Thyroid gland (tissue), 4 donors: ENCODE data around the gene PCK2.

Experiments used
- POLR2A ChIP-seq, 2 donors: fragments of 450-650 bp; IDR thresholded peaks; one replicate each; pipeline ENCODE4 v1.6.1; 2017; ENCODE audit warnings: antibody characterized with exemption in 2 of 2, mild to moderate bottlenecking in 2 of 2, moderate library complexity in 1 of 2
- TF ChIP-seq, protein P1 (sequence below), 6 experiments: fragments of 200-600 bp in 3 of 6; fragments of 450-650 bp in 3 of 6; sonication (generic) in 3 of 6; IDR thresholded peaks; one replicate each; pipeline ENCODE4 v1.5.1; 2016 to 2019; ENCODE audit warnings: antibody characterized with exemption in 6 of 6, mild to moderate bottlenecking in 2 of 6, inconsistent platforms in 1 of 6, moderate library complexity in 1 of 6

DNA sequence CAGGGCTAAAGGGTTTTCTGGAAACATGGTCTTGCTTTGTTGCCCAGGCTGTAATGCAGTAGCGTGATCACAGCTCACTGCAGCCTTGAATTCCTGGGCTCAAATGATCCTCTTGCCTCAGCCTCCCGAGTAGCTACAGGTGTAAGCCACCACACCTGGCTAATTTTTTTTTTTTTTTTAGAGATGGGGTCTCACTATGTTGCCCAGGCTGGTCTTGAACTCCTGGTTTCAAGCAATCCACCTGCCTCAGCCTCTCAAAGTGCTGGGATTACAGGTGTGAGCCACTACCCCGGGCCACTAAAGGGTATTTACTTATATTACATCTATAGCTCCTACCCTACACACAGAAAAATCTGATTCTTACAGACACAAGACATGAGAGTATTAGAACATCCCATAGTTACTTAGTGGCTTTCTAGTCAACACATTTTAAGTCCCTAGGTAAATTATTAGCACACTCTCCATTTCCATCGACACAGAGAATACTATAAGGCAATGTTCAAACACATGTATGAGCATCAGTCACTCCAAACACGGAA, 14.3 kb downstream of the PCK2 start:
- TF ChIP-seq, protein P1, sequence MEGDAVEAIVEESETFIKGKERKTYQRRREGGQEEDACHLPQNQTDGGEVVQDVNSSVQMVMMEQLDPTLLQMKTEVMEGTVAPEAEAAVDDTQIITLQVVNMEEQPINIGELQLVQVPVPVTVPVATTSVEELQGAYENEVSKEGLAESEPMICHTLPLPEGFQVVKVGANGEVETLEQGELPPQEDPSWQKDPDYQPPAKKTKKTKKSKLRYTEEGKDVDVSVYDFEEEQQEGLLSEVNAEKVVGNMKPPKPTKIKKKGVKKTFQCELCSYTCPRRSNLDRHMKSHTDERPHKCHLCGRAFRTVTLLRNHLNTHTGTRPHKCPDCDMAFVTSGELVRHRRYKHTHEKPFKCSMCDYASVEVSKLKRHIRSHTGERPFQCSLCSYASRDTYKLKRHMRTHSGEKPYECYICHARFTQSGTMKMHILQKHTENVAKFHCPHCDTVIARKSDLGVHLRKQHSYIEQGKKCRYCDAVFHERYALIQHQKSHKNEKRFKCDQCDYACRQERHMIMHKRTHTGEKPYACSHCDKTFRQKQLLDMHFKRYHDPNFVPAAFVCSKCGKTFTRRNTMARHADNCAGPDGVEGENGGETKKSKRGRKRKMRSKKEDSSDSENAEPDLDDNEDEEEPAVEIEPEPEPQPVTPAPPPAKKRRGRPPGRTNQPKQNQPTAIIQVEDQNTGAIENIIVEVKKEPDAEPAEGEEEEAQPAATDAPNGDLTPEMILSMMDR (IDR thresholded peaks at IDR 0.05), result no peak
- TF ChIP-seq POLR2A (IDR thresholded peaks at IDR 0.05), result no peak
